Body of pancreas (tissue), 4 donors: Measurements from ENCODE around the gene CHMP4A. TPM values are rescaled to one million over a fixed set of nuclear protein-coding genes. Genes with fewer than 3 reads are reported as not detected.
"Not testable (repeated sequence)": the region's sequence is repeated elsewhere in the genome, so short reads cannot be mapped to it uniquely, and the experiment has no call there.

Source experiments
- ATAC-seq: fragments of 150-250 bp; one replicate; pipeline ENCODE4 v1.9.1; 2016
- DNase-seq, 4 donors: peaks; one replicate each; pipeline ENCODE4 v3.0.0-alpha.2; 2019
- H3K27ac ChIP-seq, 4 donors: fragments of 200-600 bp; sonication (generic); 1 replicate in 3 of 4; 2 replicates in 1 of 4; pipeline versions ENCODE4 v1.5.1 to v1.6.1; 2016 to 2019; ENCODE audit warnings: mild to moderate bottlenecking in 1 of 4, mixed read lengths in 1 of 4, moderate library complexity in 1 of 4
- H3K27me3 ChIP-seq, 2 donors: fragments of 200-600 bp; sonication (generic); one replicate each; pipeline ENCODE4 v1.6.0; 2016; ENCODE audit warnings: mild to moderate bottlenecking in 1 of 2
- H3K36me3 ChIP-seq, 2 donors: fragments of 200-600 bp; sonication (generic); replicated peaks in 1 of 2; 2 replicates each; pipeline ENCODE4 v1.5.1; 2016; ENCODE audit warnings: low read depth in 2 of 2; ENCODE audit not compliant: insufficient read depth in 1 of 2
- H3K4me1 ChIP-seq: fragments of 200-600 bp; sonication (generic); one replicate; pipeline ENCODE4 v1.6.0; 2016
- H3K4me3 ChIP-seq, 2 donors: fragments of 200-600 bp; sonication (generic); 1 replicate in 1 of 2; 2 replicates in 1 of 2; pipeline ENCODE4 v1.5.1; 2016 to 2019
- H3K9me3 ChIP-seq, 3 donors: fragments of 200-600 bp; sonication (generic); 1 replicate in 2 of 3; 2 replicates in 1 of 3; pipeline ENCODE4 v1.5.1; 2016
- CTCF ChIP-seq, 7 experiments: fragments of 450-650 bp in 4 of 7; fragments of 200-600 bp in 3 of 7; sonication (generic) in 3 of 7; IDR thresholded peaks; one replicate each; pipeline ENCODE4 v1.5.1; 2016 to 2019; ENCODE audit warnings: antibody characterized with exemption in 7 of 7
- POLR2A ChIP-seq, 3 donors: fragments of 450-650 bp; IDR thresholded peaks; one replicate each; pipeline ENCODE4 v1.6.1; 2016; ENCODE audit warnings: antibody characterized with exemption in 3 of 3, mild to moderate bottlenecking in 2 of 3
- WGBS, 2 donors: methylation state at CpG; one replicate each; pipeline ENCODE4 v1.1.5; 2017; 5-methylcytosine and 5-hydroxymethylcytosine counted together
- intact Hi-C: fragments of 100-400 bp; cut with DNase I; formaldehyde crosslinking; loops from one replicate; pipeline ENCODE4 v1.15.1; 2023
- total RNA-seq, 2 donors: library from RNA; depleted of rRNA; stranded (reverse); fragments of >200 nt; gene quantifications; one replicate each; pipeline ENCODE4 v1.1.0, GENCODE V29; 2016

The CHMP4A gene
- total RNA-seq, 2 donors from 2014 or later: 28.5 to 32.0 TPM

DNA sequence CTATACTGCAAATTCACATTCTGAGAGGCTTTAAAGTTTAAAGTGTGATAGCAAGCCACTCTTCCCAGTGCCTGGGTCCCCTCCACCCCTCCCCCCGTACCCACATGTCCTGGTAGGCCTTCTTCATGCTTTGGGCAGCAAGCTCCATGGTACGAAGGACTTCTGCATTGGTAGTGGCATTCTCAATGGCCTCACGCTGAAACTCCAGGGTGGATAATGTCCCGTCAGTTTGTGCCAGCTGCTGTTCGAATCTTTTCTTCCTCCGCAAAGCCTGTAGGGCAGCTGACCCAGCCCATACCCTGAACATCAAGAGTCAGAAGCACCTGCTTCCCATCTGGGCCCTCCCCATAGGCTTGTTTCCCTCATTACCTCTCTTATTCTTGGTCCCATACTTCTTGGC, 2.0 kb downstream of the CHMP4A start:
- ATAC-seq (no peak), DNase-seq (no peak)
- Histone ChIP-seq H3K4me3 (no peak overlapping the region), H3K27me3 (no peaks in the 10 kb centered on the region), H3K27ac (no peak overlapping the region), H3K4me1 (peaks cover 30% of the 10 kb centered on the region), H3K36me3 (peaks cover 6 to 18% of the 10 kb centered on the region in 2 donors), H3K9me3 (no peaks in the 10 kb centered on the region)
- 87 to 90% methylated on average over 6 of the region's 6 CpGs for whole genome bisulfite sequencing, 2 donors
- intact Hi-C loops: no loop called here
- no peak for TF ChIP-seq POLR2A (IDR thresholded peaks at IDR 0.05)

- ATAC-seq: no peak
- 100% methylated on average over 2 of the region's 2 CpGs for WGBS, 2 donors
- Histone ChIP-seq H3K27me3 (no peaks in the 10 kb centered on the region), H3K4me3 (no peak overlapping the region), H3K4me1 (peaks cover 14% of the 10 kb centered on the region), H3K36me3 (peaks cover 6 to 22% of the 10 kb centered on the region in 2 donors), H3K27ac (no peak overlapping the region), H3K9me3 (no peaks in the 10 kb centered on the region)
- peak in 1 of 4 donors; percentile 7 for DNase-seq
- intact Hi-C loops: no loop called here
- TF ChIP-seq POLR2A (IDR thresholded peaks at IDR 0.05) (no peak), CTCF (IDR thresholded peaks at IDR 0.05) (no peak)
These were observed 5.7 kb downstream of the CHMP4A start for GRCh38 chr14:24207625-24208024.

GRCh38 chr14:24207104-24207551, 6.2 kb downstream of the CHMP4A start:
- H3K27ac ChIP-seq: no peak overlapping the region
- ATAC-seq (no peak), DNase-seq (peak in 1 of 4 donors; percentile 7)
- no peaks in the 10 kb centered on the region for H3K9me3 ChIP-seq
- no peaks in the 10 kb centered on the region for H3K27me3 ChIP-seq
- 92 to 93% methylated on average over 5 of the region's 5 CpGs for WGBS, 2 donors
- H3K4me3 ChIP-seq: no peak overlapping the region
- intact Hi-C loops: no loop called here
- H3K4me1 ChIP-seq: peaks cover 9% of the 10 kb centered on the region
- peaks cover 6 to 22% of the 10 kb centered on the region in 2 donors for H3K36me3 ChIP-seq
- no peak for TF ChIP-seq CTCF (IDR thresholded peaks at IDR 0.05)
- TF ChIP-seq POLR2A (IDR thresholded peaks at IDR 0.05): no peak

DNA sequence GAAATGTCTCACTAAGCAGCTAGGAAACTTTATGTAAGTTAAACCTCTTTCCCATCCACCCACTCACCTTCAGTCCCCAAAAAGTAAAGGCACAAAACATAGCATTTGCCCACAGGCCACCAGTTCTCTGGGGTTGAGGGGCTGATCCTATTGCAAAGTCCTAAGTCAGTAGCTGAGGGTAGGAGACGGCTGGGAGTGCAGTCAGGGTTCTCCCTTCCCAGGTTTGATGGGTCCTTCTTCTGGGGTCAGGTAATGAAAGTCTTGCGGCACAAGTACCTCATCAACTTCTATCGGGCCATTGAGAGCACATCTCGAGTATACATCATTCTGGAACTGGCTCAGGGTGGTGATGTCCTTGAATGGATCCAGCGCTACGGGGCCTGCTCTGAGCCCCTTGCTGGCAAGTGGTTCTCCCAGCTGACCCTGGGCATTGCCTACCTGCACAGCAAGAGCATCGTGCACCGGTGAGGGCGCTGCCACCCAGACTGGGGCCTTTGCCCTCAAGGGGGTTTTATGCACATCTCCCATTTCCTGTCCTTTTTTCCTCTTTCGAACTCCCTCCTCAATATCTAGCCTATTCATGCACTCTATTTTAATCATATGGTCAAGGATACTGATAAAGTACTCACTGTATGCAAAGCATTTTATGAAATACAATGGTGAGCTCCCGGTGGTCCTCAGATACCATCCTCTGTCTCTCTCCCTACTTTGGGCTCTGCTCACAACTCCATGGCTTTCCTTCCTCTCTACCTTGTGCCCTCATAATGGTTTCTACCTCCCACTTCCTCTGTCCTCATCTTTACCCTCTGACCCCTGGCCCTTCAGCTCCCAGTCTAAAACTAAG, 6.8 kb downstream of the CHMP4A start:
- peaks cover 6 to 22% of the 10 kb centered on the region in 2 donors for H3K36me3 ChIP-seq
- TF ChIP-seq CTCF (IDR thresholded peaks at IDR 0.05): no peak
- no peak for TF ChIP-seq POLR2A (IDR thresholded peaks at IDR 0.05)
- H3K4me1 ChIP-seq: peaks cover 4% of the 10 kb centered on the region
- H3K27me3 ChIP-seq: no peaks in the 10 kb centered on the region
- peak in 1 of 4 donors; percentile 10 for DNase-seq
- no peaks in the 10 kb centered on the region for H3K9me3 ChIP-seq
- ATAC-seq: no peak
- H3K27ac ChIP-seq: no peak overlapping the region
- no peak overlapping the region for H3K4me3 ChIP-seq
- intact Hi-C loops: no loop called here
- 86 to 89% methylated on average over 11 of the region's 11 CpGs for WGBS, 2 donors

- intact Hi-C loops: no loop called here
- 89 to 91% methylated on average over 7 of the region's 7 CpGs for WGBS, 2 donors
- Histone ChIP-seq H3K9me3 (no peaks in the 10 kb centered on the region), H3K4me1 (peaks cover 5% of the 10 kb centered on the region), H3K27me3 (no peaks in the 10 kb centered on the region), H3K4me3 (no peak overlapping the region), H3K27ac (no peak overlapping the region), H3K36me3 (peaks cover 6 to 19% of the 10 kb centered on the region in 2 donors)
- peak in 1 of 4 donors; percentile 1 for DNase-seq
- TF ChIP-seq POLR2A (IDR thresholded peaks at IDR 0.05): no peak
- no peak for TF ChIP-seq CTCF (IDR thresholded peaks at IDR 0.05)
- no peak for ATAC-seq
These were observed 8.8 kb downstream of the CHMP4A start for GRCh38 chr14:24204163-24205146.

DNA sequence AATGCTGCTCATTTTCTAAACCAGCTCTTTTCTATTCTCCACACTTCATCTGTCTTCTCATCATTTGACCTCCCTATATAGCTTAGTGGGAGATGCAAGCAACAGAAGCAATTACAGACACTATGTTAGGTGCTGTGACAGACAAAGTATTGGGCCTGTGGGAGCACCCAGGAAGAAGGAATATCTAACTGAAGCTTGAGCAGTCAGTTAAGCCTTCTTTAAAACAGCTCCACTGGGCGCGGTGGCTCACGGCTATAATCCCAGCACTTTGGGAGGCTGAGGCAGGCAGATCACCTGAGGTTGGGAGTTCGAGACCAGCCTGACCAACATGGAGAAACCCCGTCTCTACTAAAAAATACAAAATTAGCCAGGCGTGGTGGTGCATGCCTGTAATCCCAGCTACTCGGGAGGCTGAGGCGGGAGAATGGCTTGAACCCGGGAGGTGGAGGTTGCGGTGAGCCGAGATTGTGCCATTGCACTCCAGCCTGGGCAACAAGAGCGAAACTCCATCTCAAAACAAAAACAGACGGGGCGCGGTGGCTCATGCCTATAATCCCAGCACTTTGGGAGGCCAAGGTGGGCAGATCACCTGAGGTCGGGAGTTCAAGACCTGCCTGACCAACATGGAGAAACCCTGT, 9.9 kb downstream of the CHMP4A start:
- 96 to 97% methylated on average over 16 of the region's 16 CpGs for WGBS, 2 donors
- H3K27ac ChIP-seq, H3K4me3 ChIP-seq, H3K27me3 ChIP-seq, ATAC-seq, intact Hi-C loops, H3K9me3 ChIP-seq: not testable (repeated sequence)
- peaks cover 14% of the 10 kb centered on the region for H3K4me1 ChIP-seq
- DNase-seq: peak in 1 of 4 donors; percentile 6
- peaks cover 6 to 15% of the 10 kb centered on the region in 2 donors for H3K36me3 ChIP-seq

DNA sequence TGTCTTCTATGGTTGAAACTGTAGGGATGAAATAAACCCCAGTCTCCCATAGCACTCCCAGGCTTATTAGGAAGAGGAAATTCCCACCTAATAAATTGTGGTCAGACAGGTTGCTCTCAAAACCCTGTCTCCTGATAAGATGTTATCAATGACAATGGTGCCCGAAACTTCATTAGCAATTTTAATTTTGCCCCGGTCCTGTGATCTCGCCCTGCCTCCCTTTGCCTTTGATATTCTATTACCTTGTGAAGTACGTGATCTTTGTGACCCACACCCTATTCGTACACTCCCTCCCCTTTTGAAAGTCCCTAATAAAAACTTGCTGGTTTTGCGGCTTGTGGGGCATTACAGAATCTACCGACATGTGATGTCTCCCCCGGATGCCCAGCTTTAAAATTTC, 10.8 kb downstream of the CHMP4A start:
- peaks cover 22% of the 10 kb centered on the region for H3K4me1 ChIP-seq
- H3K27ac ChIP-seq, ATAC-seq, H3K27me3 ChIP-seq, H3K9me3 ChIP-seq, intact Hi-C loops, H3K4me3 ChIP-seq, DNase-seq: not testable (repeated sequence)
- WGBS, 2 donors: 91 to 93% methylated on average over 8 of the region's 8 CpGs
- peaks cover 6 to 10% of the 10 kb centered on the region in 2 donors for H3K36me3 ChIP-seq
